OCI-LY1 (cell line): ENCODE results near the gene BLOC1S5.

ENCODE experiments used
- EZH2 ChIP-seq: fragments of 200-600 bp; sonication (generic), shearing (Covaris generic); IDR thresholded peaks from 2 replicates; pipeline ENCODE4 v1.8.0; 2017; ENCODE audit warnings: borderline replicate concordance, mixed run types, mild to moderate bottlenecking, antibody characterized with exemption, low read length, moderate library complexity, mixed read lengths
- TF ChIP-seq, protein P1 (sequence below): fragments of 200-600 bp; sonication (generic), shearing (Covaris generic); IDR thresholded peaks from 2 replicates; pipeline ENCODE4 v1.5.1; 2017; ENCODE audit warnings: mild to moderate bottlenecking, antibody characterized with exemption, low read length, moderate library complexity, mixed read lengths

DNA sequence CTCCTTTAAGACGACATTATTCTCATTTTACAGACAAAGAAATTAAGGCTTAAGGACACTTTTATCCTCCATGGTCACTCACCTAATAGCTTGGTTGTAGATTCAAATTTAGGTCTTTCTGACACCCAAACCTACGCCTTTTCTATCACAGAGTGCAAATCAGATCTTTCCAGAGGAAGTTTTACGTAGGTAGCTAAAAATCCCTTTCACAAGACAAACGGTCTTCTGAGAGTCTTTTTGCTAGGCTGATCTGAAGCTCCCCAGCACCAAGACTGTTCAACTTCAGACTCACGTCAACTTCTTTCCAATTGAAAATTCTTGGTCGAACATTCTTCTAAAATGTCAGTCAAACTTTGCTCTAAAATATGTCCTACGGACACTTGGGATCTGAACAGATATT lies 46.5 kb downstream of the BLOC1S5 start:
- TF ChIP-seq, protein P1, sequence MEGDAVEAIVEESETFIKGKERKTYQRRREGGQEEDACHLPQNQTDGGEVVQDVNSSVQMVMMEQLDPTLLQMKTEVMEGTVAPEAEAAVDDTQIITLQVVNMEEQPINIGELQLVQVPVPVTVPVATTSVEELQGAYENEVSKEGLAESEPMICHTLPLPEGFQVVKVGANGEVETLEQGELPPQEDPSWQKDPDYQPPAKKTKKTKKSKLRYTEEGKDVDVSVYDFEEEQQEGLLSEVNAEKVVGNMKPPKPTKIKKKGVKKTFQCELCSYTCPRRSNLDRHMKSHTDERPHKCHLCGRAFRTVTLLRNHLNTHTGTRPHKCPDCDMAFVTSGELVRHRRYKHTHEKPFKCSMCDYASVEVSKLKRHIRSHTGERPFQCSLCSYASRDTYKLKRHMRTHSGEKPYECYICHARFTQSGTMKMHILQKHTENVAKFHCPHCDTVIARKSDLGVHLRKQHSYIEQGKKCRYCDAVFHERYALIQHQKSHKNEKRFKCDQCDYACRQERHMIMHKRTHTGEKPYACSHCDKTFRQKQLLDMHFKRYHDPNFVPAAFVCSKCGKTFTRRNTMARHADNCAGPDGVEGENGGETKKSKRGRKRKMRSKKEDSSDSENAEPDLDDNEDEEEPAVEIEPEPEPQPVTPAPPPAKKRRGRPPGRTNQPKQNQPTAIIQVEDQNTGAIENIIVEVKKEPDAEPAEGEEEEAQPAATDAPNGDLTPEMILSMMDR: no peak
- no peak for TF ChIP-seq EZH2
